GM19467 (cell line): ENCODE data around the gene RAPGEF5.
A peak's percentile ranks its signal among the peaks of the same experiment; 100 is the strongest.

ENCODE experiments used
- ATAC-seq: cut with Tn5 transposase; IDR thresholded peaks from one replicate; pipeline ENCODE4 v1.9.1; 2021; ENCODE audit warnings: mild to moderate bottlenecking, moderate library complexity; ENCODE audit not compliant: unreplicated experiment

The RAPGEF5 gene

DNA sequence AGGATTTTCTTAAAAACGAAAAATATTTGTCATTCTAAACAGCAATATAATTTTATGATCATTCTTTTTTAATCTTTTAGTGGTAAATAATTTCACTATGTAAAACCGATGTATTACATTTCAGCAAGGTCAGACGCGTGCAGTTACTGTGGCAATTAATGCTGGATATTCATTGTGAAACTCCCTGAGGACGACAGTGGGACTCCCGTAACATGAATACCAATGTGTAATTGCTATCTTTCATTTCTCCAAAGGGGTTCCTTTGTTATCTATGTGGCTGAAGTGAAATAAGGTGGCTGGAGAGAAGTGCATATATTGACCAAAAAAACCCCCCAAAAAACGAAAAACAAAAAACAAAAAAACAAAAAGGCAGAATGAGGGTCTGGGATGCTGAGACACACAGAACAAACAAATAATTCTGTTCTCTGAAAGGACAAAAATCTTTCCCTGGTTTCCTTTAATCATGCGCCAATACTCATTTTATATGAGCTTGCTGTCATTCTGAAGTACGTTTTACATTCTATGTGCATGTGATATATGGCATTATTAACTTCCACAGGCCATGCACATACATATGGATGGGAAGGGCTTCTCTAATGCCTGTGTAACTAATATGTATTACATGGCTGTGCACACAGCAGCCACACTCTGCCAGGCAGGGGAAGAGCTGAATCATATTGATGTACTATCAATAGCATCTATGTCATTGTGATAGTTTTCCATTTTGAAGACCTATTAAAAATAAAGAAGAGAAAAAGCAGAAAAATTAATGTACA, 161.4 kb downstream of the RAPGEF5 start:
- no peak for ATAC-seq

DNA sequence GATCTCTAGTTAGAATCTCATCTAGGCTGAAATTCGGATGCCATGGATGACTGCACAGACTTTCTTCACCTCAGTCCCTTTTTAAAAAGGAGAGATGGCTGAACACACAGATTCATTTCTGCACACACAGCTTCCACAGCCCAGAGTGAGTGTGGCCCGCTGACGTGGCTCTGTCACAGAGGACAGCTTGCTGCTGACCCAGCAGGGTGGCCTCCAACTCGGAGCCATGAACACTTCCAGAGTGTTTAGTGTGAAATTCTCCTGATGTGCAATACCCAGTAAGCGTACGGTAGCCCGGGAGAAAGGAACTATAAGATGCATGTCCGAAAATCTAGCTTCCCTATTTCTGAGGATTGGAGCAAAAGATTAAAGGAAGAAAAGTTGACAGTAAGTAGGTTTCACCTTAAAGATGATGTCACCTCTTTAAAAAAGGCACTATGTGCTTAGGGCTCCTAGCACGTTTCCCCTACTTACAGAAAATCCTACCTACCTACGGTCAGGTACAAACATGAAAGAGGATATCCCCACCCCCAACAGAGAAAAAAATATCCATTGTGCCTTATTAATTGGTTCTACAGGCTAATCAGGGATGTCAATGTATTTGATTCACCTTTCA, 162.2 kb downstream of the RAPGEF5 start:
- no peak for ATAC-seq

DNA sequence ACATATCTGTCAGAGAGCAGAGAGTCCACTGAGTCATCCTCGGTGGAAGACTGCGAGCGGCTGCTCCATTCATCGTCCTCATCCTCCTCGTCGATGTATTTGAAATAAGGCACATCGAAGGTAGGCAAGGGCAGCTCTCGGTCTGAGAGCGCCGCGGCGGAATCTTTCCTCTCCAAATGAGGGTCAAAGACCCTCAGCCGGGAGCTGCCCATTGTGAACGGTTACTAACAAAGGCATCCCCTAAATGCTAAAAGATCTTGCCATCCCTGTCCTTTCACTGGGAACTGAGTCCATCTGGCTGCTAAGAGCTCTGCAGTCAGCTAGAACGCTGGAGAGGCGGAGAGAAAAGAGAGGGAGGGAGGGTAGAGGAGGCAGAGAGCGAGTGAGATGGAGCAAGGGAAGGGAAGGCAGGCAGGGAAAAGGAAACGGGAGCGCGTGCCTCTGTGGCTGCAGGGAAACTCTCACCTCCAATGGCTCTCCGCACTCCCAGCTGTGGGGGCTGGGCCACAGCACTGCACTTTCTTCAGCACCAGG, 163.4 kb downstream of the RAPGEF5 start:
- no peak for ATAC-seq

DNA sequence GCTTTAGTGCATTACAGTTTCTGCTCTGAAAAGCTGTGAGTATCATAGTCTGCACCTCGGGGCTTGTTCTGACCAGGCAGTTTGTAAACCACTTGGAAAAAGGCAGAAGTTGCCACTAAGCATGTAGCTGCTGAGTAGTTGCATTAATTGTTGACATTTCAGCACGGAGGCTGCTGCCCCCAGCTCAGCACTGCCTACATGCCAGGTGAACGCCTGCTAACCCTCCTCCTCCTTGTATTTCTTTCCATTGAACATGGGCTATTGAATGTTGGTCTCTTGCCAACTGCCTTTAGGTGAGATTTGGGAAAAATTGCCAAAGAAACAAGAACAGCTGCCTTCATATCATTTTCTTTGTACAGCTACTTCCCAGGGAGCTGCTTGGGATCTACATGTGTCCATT, 164.2 kb downstream of the RAPGEF5 start:
- no peak for ATAC-seq

DNA sequence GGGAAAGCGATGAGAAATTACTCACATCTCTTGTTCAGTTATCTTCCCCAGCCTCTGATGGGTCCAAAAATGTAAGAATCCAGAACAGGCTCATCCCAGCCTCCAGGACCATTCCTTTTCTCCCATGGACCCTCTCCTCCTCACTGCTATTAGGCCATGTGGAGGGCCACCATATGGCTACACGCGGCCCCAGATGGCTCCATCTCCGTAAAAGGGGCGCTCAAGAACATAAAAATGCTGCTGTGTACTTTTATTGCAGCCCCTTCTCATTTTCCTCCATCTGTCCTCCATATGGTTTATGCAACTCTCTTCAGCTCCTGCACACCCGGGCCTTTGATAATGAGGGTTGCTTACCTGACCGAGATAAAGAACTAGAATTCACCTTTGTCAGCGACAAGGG, 166.2 kb downstream of the RAPGEF5 start:
- no peak for ATAC-seq

DNA sequence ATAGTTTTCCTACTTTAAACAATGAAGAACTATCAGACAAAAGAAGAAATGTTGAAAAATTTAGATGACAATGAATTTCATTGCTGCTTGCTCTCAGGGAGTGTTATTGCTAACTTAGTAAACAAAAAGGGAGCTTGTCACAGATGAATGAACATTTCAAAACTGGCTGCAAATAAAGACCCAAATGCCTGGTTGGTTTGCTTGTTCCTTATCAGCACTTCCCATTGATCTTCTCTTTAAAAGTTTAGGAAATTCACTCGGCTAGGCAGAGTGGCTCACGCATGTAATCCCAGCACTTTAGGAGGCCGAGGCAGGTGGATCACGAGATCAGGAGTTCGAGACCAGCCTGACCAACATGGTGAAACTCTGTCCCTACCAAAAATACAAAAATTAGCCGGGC, 167.2 kb downstream of the RAPGEF5 start:
- ATAC-seq: no peak

DNA sequence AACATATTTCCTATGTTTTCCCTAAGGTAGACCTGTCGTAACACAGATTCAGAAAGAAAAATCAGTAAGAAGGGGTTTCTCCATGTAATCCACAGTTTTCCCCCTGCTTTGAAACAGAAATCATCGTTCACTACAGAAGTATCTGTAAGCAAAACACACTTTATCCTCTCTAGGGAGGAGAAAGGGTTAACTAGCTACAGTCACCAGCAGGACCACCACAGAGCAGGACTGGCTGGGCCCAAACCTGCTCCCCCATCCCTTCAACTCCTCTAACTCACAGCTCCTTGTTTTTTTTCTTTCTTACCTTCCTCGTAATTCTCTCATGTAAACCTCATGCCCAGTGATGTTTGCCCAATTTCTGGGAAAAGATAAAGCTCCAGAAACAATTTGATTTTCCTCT, 167.7 kb downstream of the RAPGEF5 start:
- no peak for ATAC-seq

DNA sequence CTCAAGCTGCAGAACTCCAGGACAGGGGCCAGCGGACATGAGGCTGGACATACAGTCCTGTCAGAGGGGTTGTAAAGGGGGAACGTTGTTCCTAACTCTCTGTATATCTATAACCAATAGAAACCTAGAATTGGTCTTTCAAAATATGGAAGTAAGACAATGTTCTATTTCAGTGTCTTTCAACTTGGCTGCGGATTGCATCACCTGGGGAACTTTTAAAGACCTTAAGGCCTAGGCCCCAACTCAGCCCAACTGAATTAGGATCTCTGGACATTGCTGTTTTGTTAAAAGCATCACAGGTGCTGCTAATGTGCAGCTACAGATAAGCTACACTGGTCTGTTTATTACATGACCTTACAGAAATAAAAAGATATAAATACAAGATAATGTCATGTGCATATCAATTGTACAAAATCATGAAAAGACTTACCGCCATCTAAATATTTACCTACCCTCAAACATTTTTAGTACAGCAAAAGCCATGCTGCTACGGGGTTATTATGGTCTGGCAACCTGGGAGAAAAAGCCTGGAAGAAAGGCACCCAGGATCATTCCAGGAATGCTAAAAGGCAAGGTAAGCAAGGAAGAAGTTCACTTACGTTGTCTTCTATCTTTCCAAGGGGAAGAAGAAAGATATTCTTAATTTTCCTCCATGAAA, 169.1 kb downstream of the RAPGEF5 start:
- no peak for ATAC-seq

DNA sequence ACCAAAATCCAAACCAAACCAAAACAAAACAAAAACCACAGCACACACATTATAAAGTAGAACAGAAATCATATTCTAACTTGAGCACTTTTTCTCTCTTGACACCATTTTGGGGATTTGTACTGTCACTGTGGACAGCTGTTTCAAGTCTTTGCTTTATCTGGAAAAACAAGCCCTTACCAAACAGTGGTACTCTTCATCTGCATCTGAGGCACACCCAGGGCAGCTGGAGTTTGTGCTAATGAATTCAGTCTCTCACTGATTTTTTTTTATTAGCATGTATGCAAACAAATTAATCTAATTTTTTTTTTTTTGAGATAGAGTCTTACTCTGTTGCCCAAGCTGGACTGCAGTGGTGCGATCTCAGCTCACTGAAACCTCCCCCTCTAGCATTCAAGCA, 171.4 kb downstream of the RAPGEF5 start:
- no peak for ATAC-seq

DNA sequence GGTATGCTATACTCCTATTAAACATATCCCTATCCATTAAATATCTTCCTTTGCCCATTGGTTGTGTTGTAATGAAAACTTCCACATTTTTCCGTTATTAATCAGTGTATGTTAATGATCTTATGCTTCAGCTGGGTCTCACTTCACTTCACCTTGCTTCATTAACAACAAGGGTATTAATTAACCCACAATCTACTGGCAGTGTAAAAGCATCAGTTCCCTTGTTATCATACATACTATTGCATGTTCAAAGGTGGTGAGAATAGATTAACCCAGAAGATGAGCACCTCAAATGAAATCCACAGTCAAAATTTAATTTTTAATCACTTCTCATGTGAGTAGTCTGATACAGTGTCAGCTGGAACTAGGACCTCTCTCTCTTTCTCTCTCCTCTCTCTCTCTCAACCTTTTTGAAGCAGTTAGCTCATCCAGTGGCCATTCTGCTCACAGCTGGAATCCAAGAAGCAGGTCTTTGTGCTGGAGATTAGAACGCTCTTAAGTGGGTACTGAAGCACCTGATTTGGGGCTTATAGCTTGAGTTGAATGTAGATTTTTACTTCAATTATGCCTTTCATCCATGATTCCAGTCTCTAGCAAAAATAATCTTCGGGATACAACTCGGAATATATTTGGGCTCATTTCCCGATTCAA, 172.3 kb downstream of the RAPGEF5 start:
- peak; percentile 46 for ATAC-seq

DNA sequence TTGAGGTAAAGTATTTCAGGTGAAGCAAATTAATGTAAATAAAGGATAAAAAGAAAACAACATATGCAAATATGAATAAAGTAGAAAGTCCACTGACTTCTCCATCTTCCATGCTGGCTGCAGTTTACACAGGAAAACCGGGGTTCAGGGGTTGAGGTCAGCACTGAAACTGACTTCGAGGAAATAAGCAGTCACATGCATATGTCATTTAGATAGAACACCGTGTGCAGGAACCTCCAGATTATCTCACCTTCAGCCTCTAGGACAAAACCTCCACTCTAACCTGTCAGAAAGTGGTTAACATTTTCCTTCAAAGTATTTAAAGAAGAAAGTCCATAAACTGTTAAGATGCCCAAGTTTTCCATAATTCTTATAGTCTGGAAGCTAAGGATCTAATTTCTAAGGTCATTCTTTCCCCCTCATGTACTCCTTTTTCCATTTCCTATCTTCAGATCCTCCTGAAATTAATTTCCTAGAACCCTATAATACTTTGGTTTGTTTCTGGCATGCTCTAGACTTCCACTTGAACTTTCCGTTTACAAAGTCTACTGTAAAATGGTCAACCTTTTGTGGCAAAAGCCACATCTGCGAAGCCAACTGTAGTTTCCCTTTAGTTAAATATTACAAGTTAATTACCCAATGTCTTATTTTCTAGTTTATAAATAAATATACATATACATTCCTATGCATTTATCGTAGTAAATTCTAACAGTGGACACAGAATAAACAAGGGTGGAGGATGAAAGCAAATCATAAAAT, 173.3 kb downstream of the RAPGEF5 start:
- ATAC-seq: no peak

DNA sequence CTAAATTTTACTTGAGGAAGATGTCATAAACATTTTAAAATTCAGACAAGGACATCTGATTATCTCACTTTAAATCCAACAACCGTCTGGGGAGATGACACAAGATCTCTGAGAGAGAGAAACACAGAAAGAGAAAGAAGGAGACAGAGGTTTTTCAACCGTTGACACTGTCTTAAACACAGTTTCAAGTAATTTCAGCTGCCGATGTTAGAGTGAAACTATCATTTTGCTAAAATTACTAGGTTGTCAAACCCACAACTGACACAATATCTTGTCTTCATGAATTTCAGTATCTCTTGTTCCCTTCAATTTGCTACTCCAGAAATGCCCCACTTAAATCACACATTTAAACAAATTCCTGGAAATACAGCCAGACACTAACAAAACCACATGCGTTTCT, 174.8 kb downstream of the RAPGEF5 start:
- no peak for ATAC-seq

DNA sequence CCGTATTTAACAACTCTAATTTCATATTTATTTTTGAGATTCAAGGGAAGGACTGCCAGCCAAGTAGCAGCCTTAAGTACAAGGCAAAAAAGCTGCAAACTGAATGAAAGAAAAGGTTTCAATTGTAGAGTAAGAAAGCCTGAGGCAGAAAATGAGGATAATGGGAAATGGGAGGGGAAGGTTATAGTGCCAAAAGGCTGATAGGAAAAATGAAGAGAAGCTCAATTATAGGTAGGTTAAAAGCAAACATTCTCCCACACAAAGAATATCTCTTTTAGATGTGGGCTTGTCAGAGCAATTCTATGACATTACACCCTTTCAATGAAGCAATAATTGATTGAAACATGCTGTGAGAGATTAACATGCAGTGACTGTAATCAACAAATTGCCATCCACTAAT, 175.3 kb downstream of the RAPGEF5 start:
- no peak for ATAC-seq

DNA sequence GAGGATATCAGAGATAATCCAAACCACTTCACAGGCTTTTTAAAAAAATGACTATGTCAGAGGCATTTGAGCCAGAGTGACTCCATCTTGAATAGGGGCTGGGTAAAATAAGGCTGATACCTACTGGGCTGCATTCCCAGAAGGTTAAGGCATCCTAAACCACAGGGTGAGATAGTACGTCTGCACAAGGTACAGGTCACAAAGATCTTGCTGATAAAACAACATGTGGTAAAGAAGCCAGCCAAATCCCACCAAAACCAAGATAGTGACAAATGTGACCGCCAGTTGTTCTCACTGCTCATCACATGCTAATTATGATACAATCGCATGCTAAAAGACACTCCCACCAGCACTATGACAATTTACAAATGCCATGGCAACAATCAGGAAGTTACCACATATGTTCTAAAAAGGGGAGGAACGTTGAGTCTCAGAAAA, 177.5 kb downstream of the RAPGEF5 start:
- no peak for ATAC-seq

DNA sequence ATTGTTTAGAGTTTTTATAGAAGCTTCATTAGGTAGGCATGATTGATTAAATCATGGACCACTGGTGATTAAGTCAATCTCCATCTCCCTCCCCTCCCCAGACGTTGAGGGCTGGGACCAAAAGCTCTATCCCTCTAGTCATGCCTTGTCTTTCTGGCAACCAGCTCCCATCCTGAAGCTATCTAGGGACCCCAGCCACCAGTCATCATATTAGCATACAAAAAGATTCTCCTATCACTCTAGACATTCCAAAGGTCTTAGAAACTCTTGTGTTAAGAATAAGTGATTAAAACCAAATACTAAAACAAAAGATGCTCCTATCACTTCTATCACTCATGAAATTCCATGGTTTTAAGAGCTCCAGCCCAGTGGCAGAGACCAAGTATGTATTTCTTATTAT, 178.2 kb downstream of the RAPGEF5 start:
- no peak for ATAC-seq

DNA sequence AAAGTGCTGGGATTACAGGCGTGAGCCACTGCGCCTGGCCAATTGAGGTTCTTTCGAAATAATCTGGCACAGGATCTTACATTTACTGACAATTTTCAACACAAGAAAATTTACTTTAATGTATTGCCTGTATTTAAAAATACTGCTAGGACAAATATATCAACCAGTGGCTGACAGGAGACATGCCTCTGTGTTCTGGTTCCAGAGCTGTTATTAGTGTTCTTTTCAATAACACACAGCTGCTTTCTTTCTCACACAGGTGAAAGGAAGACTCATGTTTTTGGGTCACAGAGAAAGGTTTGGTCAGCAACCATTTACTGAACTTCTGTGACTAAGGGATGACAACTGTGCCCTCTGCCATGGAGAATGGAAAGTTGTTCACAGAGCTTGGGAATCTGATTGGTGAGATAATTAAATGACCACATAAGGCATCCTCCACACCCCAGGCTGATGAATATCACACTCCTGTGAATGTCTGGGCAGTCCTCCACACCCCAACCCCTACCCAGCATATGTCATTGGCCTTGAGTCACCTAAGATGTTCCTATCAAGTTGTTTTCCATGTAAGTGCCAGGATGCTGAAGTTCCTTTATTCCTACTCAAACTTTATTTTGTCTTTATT, 180.1 kb downstream of the RAPGEF5 start:
- no peak for ATAC-seq

DNA sequence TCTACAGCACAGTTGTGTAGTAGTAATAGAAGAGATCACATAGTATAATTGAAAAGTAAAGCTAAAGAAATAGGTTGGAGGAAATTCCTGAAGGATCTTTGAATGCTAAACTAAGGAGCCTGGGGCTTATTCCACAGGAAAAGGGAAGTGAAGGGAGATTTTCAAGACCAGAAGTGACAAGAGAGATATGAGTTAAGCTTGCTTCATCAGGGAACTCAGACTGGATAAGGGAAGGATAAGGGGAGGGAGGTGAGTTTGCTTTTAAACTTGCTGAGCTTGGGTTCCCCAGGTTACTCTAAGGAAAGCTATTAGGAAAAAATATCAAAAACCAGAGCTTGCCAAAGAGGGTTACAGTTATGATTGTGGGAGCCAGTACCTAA, 182.4 kb downstream of the RAPGEF5 start:
- ATAC-seq: no peak

DNA sequence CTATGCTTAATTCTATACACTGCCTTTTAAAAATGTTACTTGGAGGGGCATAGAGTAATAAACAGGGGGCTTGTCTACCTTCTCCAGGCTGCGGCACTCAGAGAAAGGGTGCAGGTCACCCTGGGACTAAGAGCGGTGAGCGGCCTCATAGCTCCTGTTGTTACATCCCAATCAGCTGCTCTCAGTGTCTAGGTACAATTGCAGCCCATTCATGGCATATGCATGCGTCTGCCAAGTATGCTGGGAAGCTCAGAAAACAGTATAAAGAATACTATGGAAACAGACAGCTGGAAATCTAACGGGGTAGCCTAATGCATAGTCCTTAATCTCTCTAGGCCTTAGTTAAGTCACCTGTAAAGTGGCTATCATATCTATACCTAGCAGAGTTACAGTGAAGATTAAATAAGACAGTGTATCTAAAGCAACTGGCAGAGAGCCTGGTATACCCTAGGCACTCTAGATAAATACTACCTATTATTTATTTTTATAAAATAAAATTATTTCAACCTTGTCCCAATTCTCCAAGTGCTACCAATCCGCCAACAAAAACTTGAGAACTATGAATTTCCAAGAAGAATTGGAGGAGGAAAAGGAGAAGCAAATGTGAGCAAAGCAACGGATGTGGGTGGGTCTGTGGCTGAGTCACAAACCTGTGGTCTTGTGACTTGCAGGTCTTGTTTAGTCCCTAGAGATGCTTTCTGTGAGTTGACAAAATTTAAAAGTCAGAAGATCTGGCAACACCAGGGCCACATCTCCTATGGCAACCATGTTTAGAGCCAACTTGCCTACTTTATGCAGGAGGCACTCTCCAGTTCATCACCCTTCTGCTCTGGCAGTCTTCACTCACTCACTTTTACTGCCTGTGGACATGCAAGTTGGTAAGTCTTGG, 183.0 kb downstream of the RAPGEF5 start:
- peak; percentile 94 for ATAC-seq

DNA sequence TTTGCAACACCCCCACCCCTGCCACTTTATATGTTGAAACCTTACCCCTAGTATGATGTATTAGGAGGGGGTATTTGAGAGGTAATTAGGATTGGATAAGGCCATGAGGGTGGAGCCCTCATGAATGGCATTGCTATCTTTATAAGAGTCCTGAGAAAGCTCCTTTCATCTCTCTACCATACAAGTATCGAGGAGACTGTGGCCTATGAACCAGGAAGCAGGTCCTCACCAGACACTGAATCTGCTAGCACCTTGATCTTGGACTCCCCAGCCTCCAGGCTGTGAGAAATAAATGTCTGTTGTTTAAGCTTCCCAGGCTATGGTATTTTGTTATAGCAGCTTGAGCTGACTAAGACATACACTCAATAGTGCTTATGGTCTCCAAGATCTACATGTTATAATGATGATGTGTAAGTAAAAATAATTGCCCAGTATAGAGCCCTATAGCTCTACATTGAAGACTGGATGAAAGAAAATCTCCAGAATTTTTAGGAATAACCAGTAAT, 188.8 kb downstream of the RAPGEF5 start:
- ATAC-seq: no peak
